Superior temporal gyrus (tissue), 1 donor: ENCODE results near the gene UBE2QL1.

ENCODE experiments used
- DNase-seq: peaks from one replicate; pipeline ENCODE4 v3.0.0-alpha.2; 2016; ENCODE audit errors: extremely low spot score

The UBE2QL1 gene

GRCh38 chr5:6527749-6528455 is 79.2 kb downstream of the UBE2QL1 start:
- no peak for DNase-seq

- no peak for DNase-seq
Measured at GRCh38 chr5:6535594-6535993, 86.9 kb downstream of the UBE2QL1 start.

- DNase-seq = no peak
Measured at GRCh38 chr5:6539060-6539459, 90.4 kb downstream of the UBE2QL1 start.

DNA sequence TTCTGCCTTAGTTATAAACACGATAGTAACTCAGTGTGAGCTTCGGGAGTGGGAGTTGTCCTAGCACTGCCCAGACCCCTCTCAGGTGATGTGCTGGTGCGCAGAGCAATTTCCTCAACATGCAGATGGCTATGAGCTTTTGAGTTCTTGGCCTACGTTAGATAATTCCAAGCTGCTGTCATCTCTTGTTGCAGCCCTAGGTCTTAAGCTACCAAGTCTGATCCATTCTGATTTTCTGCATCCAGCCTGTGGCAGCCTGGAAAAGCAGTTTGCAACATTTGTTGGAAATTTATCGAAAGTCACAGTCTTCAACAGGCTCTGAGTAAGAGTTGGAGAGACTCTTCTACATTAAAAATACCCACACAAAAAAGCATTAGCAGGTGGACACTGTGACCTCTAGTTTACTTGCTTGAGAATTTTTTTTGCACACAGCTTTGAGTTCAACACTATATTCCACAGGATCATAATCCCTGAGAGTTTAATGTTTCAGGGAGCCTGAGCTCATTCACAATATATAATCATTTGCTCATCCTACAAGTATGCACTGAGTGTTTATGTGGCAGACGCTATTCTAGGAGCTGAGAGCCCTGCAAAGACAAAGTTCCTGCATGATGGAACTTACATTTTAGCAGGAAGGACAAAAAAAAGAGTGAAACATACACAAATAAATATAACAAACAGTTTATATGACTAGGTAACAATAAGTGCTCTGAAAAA is 91.6 kb downstream of the UBE2QL1 start:
- no peak for DNase-seq

GRCh38 chr5:6541256-6542013 is 92.8 kb downstream of the UBE2QL1 start:
- no peak for DNase-seq

GRCh38 chr5:6542421-6543345 is 94.0 kb downstream of the UBE2QL1 start:
- DNase-seq = no peak

DNA sequence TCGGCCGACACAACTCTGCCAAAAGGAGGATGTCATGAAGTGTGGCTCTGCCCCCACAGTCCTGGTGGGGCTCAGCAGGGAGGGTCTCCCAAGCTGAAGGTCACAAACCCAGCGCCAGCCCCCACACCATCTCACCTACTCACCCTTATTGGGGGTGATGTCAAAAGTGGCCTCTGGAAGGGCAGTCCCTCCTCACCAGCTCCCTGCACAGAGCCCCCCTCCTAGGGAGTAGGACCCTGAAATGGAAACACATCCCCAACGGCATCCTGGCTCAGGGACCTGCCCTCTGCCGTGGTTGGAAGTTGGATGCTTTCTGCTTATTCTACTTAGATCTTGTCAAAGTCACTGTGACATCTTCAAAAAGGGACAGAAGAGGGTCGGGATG is 94.7 kb downstream of the UBE2QL1 start:
- no peak for DNase-seq

GRCh38 chr5:6543830-6544560 is 95.3 kb downstream of the UBE2QL1 start:
- DNase-seq = no peak
